HepG2 (cell line): ENCODE results near the gene C4B. TPM values are rescaled to one million over a fixed set of nuclear protein-coding genes. Genes with fewer than 3 reads are reported as not detected.
A peak's percentile ranks its signal among the peaks of the same experiment; 100 is the strongest.

Source experiments
- GABPB1 ChIP-seq: IDR thresholded peaks from 2 replicates; pipeline ENCODE4 v1.6.1; 2016; ENCODE audit warnings: mild to moderate bottlenecking, missing genetic modification reagents, moderate library complexity, missing compliant biosample characterization
- HNF4A ChIP-seq: sonication (generic); formaldehyde crosslinking; IDR thresholded peaks from 2 replicates; pipeline ENCODE4 v1.4.0; 2020; ENCODE audit warnings: missing genetic modification reagents
- KAT2B ChIP-seq: fragments of 150-350 bp; IDR thresholded peaks from 2 replicates; pipeline ENCODE4 v1.6.1; 2014; ENCODE audit warnings: low read depth, low read length, borderline replicate concordance
- KDM2A ChIP-seq: sonication (generic); formaldehyde crosslinking; IDR thresholded peaks from 2 replicates; pipeline ENCODE4 v1.4.0; 2020; ENCODE audit warnings: low read depth, missing genetic modification reagents, borderline replicate concordance
- KDM4B ChIP-seq: sonication (generic); formaldehyde crosslinking; IDR thresholded peaks from 2 replicates; pipeline ENCODE4 v1.4.0; 2020; ENCODE audit warnings: missing genetic modification reagents
- MXD4 ChIP-seq: IDR thresholded peaks from 2 replicates; pipeline ENCODE4 v1.6.1; 2016; ENCODE audit warnings: mild to moderate bottlenecking, missing biosample characterization, missing genetic modification reagents
- NFE2L1 ChIP-seq: sonication (generic); formaldehyde crosslinking; IDR thresholded peaks from 2 replicates; pipeline ENCODE4 v1.4.0; 2020; ENCODE audit warnings: missing genetic modification reagents, mild to moderate bottlenecking, borderline replicate concordance
- SAP130 ChIP-seq: IDR thresholded peaks from 2 replicates; pipeline ENCODE4 v1.6.1; 2016; ENCODE audit warnings: low read depth
- SP4 ChIP-seq: sonication (generic); formaldehyde crosslinking; IDR thresholded peaks from 2 replicates; pipeline ENCODE4 v1.8.1; 2023; ENCODE audit warnings: mild to moderate bottlenecking, missing genetic modification reagents
- TBX2 ChIP-seq: sonication (generic); formaldehyde crosslinking; IDR thresholded peaks from 2 replicates; pipeline ENCODE4 v1.5.0; 2020; ENCODE audit warnings: missing genetic modification reagents, mild to moderate bottlenecking, borderline replicate concordance
- ZBTB42 ChIP-seq: sonication (generic); formaldehyde crosslinking; IDR thresholded peaks from 2 replicates; pipeline ENCODE4 v1.5.0; 2020; ENCODE audit warnings: mild to moderate bottlenecking, missing genetic modification reagents
- ZNF224 ChIP-seq: sonication (generic); formaldehyde crosslinking; IDR thresholded peaks from 2 replicates; pipeline ENCODE4 v1.5.0; 2020; ENCODE audit warnings: mild to moderate bottlenecking, missing genetic modification reagents
- ZNF331 ChIP-seq: sonication (generic); formaldehyde crosslinking; IDR thresholded peaks from 2 replicates; pipeline ENCODE4 v1.4.0; 2020; ENCODE audit warnings: missing genetic modification reagents
- ZNF44 ChIP-seq: sonication (generic); formaldehyde crosslinking; IDR thresholded peaks from 2 replicates; pipeline ENCODE4 v1.5.1; 2020; ENCODE audit warnings: mild to moderate bottlenecking, missing genetic modification reagents
- ZNF766 ChIP-seq: sonication (generic); formaldehyde crosslinking; IDR thresholded peaks from 2 replicates; pipeline ENCODE4 v1.5.0; 2020; ENCODE audit warnings: missing genetic modification reagents, borderline replicate concordance
- polyA plus RNA-seq, 8 experiments: library from polyadenylated mRNA; depleted of rRNA in 3 of 8; stranded (reverse) in 7 of 8; unstranded in 1 of 8; fragments of >200 nt; fragmentation: Illumina TruSeq in 4 of 8; extraction: Trizol in 4 of 8; gene quantifications; 2 replicates each; pipeline versions ENCODE4 v1.2.1 to v1.2.3, GENCODE V29; 2011 to 2016; ENCODE audit warnings: low read depth in 4 of 8, missing spikeins in 1 of 8, mixed read lengths in 1 of 8; ENCODE audit not compliant: insufficient read depth in 1 of 8
- total RNA-seq, 5 experiments: library from RNA; depleted of rRNA; stranded (reverse); fragments of >200 nt; fragmentation: Illumina TruSeq; extraction: Trizol; gene quantifications; 2 replicates each; pipeline ENCODE4 v1.2.3, GENCODE V29; 2016; ENCODE audit warnings: low read depth in 1 of 5
- TF ChIP-seq, protein P1 (sequence below): sonication (generic); formaldehyde crosslinking; IDR thresholded peaks from 2 replicates; pipeline ENCODE4 v1.8.1; 2023; ENCODE audit warnings: mild to moderate bottlenecking, missing genetic modification reagents
- TF ChIP-seq, protein P2 (sequence below): IDR thresholded peaks from 2 replicates; pipeline ENCODE4 v1.6.1; 2016; ENCODE audit warnings: missing biosample characterization, missing genetic modification reagents, low read depth
- TF ChIP-seq, protein P3 (sequence below): sonication (generic); formaldehyde crosslinking; IDR thresholded peaks from one replicate; pipeline ENCODE4 v1.5.1; 2020; ENCODE audit warnings: mild to moderate bottlenecking, missing genetic modification reagents; ENCODE audit errors: not compliant biosample characterization

Gene C4B
- total and polyA plus RNA-seq, 2 of the 13 experiments (the other 11 are each of a cell fraction or from before 2014, with no cell fraction given), result 167 to 538 TPM

DNA sequence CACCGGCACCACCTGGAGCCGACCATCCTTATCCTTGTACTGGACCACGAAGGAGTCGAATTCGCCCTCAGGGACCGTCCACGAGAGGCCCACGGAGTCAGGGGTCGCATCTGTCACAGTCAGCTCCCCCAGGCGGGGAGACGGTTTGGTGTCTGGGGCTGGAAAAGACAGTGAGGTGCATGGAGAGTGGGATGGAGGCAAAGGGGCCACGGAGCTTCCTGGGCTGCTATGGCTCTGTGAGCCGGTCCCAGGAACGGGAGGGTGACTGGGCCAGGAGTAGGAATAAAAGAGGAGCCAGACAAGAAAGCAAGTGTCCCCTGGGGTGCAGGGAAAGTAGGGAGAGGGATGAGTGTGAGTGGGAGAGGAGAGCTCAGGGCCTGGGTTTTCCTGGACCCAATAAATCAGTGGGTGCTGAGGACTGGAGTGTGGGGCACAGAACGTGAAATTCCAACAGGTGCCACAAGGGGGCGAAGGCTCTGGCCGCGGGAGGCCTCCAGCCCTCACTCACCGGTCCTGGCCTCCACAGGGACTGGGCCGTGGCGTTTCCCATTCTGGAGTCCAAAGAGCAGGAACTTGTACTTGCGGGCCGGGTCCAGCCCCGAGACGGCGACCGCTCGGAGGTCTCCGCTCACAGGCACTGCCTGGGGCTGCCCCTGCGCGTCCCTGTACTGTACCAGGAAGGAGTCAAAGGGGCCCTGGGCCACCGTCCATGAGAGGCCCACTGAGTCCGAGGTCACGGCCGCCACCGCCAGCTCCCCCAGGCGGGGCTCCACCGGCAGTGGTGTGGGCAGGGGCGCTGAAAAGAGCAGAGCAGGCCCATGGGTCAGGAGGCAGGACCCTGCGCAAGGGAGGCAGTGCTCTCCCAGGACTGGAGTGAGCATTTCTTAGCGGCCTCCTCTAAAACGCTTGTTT lies 33.5 kb downstream of the C4B start (continued):
- TF ChIP-seq, protein P1, sequence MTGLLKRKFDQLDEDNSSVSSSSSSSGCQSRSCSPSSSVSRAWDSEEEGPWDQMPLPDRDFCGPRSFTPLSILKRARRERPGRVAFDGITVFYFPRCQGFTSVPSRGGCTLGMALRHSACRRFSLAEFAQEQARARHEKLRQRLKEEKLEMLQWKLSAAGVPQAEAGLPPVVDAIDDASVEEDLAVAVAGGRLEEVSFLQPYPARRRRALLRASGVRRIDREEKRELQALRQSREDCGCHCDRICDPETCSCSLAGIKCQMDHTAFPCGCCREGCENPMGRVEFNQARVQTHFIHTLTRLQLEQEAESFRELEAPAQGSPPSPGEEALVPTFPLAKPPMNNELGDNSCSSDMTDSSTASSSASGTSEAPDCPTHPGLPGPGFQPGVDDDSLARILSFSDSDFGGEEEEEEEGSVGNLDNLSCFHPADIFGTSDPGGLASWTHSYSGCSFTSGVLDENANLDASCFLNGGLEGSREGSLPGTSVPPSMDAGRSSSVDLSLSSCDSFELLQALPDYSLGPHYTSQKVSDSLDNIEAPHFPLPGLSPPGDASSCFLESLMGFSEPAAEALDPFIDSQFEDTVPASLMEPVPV (CRISPR knock-in tag), result 0 out of 2 replicates have a peak, but pooled peaks have one; percentile 60
- TF ChIP-seq, protein P2, sequence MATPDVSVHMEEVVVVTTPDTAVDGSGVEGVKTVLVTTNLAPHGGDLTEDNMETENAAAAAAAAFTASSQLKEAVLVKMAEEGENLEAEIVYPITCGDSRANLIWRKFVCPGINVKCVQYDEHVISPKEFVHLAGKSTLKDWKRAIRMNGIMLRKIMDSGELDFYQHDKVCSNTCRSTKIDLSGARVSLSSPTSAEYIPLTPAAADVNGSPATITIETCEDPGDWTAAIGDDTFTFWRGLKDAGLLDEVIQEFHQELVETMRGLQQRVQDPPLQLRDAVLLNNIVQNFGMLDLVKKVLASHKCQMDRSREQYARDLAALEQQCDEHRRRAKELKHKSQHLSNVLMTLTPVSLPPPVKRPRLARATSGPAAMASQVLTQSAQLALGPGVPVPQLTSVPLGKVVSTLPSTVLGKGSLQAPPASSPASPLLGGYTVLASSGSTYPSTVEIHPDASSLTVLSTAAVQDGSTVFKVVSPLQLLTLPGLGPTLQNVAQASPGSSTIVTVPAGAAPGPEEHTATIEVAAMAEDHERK (CRISPR knock-in tag), result no peak
- TF ChIP-seq KAT2B, result no peak
- TF ChIP-seq ZNF331, result peak; percentile 90
- TF ChIP-seq ZNF766 (CRISPR knock-in tag), result peak; percentile 83; the same call in 1 of the 2 replicates
- TF ChIP-seq KDM2A, result peak; percentile 96
- peak; percentile 98 for TF ChIP-seq HNF4A (CRISPR knock-in tag)
- 0 out of 2 replicates have a peak, but pooled peaks have one; percentile 22 for TF ChIP-seq KDM4B (CRISPR knock-in tag)
- TF ChIP-seq GABPB1 (CRISPR knock-in tag), result peak; percentile 83
- TF ChIP-seq, protein P3, sequence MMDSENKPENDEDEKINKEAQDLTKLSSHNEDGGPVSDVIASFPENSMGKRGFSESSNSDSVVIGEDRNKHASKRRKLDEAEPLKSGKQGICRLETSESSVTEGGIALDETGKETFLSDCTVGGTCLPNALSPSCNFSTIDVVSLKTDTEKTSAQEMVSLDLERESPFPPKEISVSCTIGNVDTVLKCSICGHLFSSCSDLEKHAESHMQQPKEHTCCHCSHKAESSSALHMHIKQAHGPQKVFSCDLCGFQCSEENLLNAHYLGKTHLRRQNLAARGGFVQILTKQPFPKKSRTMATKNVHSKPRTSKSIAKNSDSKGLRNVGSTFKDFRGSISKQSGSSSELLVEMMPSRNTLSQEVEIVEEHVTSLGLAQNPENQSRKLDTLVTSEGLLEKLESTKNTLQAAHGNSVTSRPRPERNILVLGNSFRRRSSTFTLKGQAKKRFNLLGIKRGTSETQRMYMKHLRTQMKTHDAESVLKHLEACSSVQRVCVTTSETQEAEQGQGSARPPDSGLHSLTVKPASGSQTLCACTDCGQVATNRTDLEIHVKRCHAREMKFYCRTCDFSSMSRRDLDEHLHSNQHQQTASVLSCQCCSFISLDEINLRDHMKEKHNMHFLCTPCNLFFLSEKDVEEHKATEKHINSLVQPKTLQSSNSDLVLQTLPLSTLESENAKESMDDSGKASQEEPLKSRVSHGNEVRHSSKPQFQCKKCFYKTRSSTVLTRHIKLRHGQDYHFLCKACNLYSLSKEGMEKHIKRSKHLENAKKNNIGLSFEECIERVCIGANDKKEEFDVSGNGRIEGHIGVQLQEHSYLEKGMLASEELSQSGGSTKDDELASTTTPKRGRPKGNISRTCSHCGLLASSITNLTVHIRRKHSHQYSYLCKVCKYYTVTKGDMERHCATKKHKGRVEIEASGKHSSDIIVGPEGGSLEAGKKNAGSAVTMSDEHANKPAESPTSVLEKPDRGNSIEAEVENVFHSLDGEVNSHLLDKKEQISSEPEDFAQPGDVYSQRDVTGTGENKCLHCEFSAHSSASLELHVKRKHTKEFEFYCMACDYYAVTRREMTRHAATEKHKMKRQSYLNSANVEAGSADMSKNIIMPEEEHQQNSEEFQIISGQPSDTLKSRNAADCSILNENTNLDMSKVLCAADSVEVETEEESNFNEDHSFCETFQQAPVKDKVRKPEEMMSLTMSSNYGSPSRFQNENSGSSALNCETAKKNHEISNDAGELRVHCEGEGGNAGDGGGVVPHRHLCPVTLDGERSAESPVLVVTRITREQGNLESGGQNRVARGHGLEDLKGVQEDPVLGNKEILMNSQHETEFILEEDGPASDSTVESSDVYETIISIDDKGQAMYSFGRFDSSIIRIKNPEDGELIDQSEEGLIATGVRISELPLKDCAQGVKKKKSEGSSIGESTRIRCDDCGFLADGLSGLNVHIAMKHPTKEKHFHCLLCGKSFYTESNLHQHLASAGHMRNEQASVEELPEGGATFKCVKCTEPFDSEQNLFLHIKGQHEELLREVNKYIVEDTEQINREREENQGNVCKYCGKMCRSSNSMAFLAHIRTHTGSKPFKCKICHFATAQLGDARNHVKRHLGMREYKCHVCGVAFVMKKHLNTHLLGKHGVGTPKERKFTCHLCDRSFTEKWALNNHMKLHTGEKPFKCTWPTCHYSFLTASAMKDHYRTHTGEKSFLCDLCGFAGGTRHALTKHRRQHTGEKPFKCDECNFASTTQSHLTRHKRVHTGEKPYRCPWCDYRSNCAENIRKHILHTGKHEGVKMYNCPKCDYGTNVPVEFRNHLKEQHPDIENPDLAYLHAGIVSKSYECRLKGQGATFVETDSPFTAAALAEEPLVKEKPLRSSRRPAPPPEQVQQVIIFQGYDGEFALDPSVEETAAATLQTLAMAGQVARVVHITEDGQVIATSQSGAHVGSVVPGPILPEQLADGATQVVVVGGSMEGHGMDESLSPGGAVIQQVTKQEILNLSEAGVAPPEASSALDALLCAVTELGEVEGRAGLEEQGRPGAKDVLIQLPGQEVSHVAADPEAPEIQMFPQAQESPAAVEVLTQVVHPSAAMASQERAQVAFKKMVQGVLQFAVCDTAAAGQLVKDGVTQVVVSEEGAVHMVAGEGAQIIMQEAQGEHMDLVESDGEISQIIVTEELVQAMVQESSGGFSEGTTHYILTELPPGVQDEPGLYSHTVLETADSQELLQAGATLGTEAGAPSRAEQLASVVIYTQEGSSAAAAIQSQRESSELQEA (CRISPR knock-in tag), result peak; percentile 53
- peak; percentile 83 for TF ChIP-seq TBX2 (CRISPR knock-in tag)
- no peak for TF ChIP-seq ZNF224 (CRISPR knock-in tag)
- peak; percentile 49; the same call in 1 of the 2 replicates for TF ChIP-seq MXD4
- no peak for TF ChIP-seq NFE2L1 (CRISPR knock-in tag)
- TF ChIP-seq SP4 (CRISPR knock-in tag), result peak; percentile 55; the same call in 1 of the 2 replicates
- TF ChIP-seq ZBTB42 (CRISPR knock-in tag), result no peak
- TF ChIP-seq ZNF44, result no peak; the same call in 1 of the 2 replicates
- peak; percentile 50 for TF ChIP-seq SAP130 (CRISPR knock-in tag)
